ENCODE measurements around the gene ADAP1.
A peak's percentile ranks its signal among the peaks of the same experiment; 100 is the strongest.

GRCh38 chr7:876077-876971 lies 78.2 kb downstream of the ADAP1 start, which contains the start of gene GET4:
- TF ChIP-seq CTCF (IDR thresholded peaks at IDR 0.05; ENCODE audit: borderline replicate concordance, extremely low read depth, low read length, poor library complexity, severe bottlenecking) = peak; percentile 37
- TF ChIP-seq EZH2 (IDR thresholded peaks at IDR 0.05; ENCODE audit: borderline replicate concordance, low read depth, low read length, severe bottlenecking) = no peak

All from DND-41 (cell line).